ENCODE results near the gene MDP1. TPM values are rescaled to one million over a fixed set of nuclear protein-coding genes. Genes with fewer than 3 reads are reported as not detected.

MDP1 gene
- polyA plus RNA-seq, 1 experiment = 19.3 TPM

- Histone ChIP-seq H3K27me3 (ENCODE audit: control insufficient read depth, insufficient read depth, low read length) (no peaks in the 10 kb centered on the region), H3K36me3 (ENCODE audit: control insufficient read depth, insufficient read depth, low read length) (peaks cover 7% of the 10 kb centered on the region), H3K4me3 (ENCODE audit: low read depth, low read length) (peak overlapping the region; percentile 64)
- no peak for TF ChIP-seq CTCF (IDR thresholded peaks at IDR 0.05; ENCODE audit: insufficient read depth, low read depth, low read length)
- DNase-seq (ENCODE audit: low read depth) = no peak
- ChIA-PET CTCF (interaction anchor here (0.8 to 2.0 kb wide), 11 partner anchors 8 to 215 kb away, joined by 3 to 12 read pairs (median 4); partner anchors contain the start of genes DHRS1, IRF9, NOP9 and TINF2), POLR2A (no interaction called here)
These were observed 456 bp upstream of the MDP1 start for GRCh38 chr14:24216345-24216699.

GRCh38 chr14:24213866-24214662 is 1.8 kb downstream of the MDP1 start:
- Histone ChIP-seq H3K4me3 (ENCODE audit: low read depth, low read length) (peak overlapping the region; percentile 84), H3K27me3 (ENCODE audit: control insufficient read depth, insufficient read depth, low read length) (no peaks in the 10 kb centered on the region), H3K36me3 (ENCODE audit: control insufficient read depth, insufficient read depth, low read length) (peaks cover 16% of the 10 kb centered on the region)
- no peak for DNase-seq (ENCODE audit: low read depth)
- TF ChIP-seq CTCF (IDR thresholded peaks at IDR 0.05; ENCODE audit: insufficient read depth, low read depth, low read length) = no peak
- ChIA-PET POLR2A (interaction anchor here (0.6 kb wide), 1 partner anchor 9 kb away, joined by 8 read pairs; no protein-coding TSS in a partner anchor), CTCF (interaction anchor here (0.9 to 2.4 kb wide), 6 partner anchors 28 to 94 kb away, joined by 3 to 10 read pairs (median 4); partner anchors contain the start of genes CIDEB, IRF9, PSME2 and TINF2)

GRCh38 chr14:24212924-24213865 is 2.7 kb downstream of the MDP1 start, which contains the start of gene CHMP4A:
CHMP4A (minus strand) TSS chr14:24213488; CDS start chr14:24213439, 49 bp downstream.
- Histone ChIP-seq H3K27me3 (ENCODE audit: control insufficient read depth, insufficient read depth, low read length) (no peaks in the 10 kb centered on the region), H3K36me3 (ENCODE audit: control insufficient read depth, insufficient read depth, low read length) (peaks cover 17% of the 10 kb centered on the region), H3K4me3 (ENCODE audit: low read depth, low read length) (peak within 1 kb of the TSS; percentile 84)
- peak; percentile 91 for DNase-seq (ENCODE audit: low read depth)
- CTCF ChIA-PET = interaction anchor here (0.9 to 2.4 kb wide), 4 partner anchors 29 to 85 kb away, joined by 3 to 10 read pairs (median 4); partner anchors contain the start of genes IRF9, PSME2 and TINF2
- TF ChIP-seq CTCF (IDR thresholded peaks at IDR 0.05; ENCODE audit: insufficient read depth, low read depth, low read length) = peak; percentile 46
- POLR2A ChIA-PET = no interaction called here

GRCh38 chr14:24211311-24211710 is 4.6 kb downstream of the MDP1 start:
- no peak for TF ChIP-seq CTCF (IDR thresholded peaks at IDR 0.05; ENCODE audit: insufficient read depth, low read depth, low read length)
- no peak overlapping the region for H3K4me3 ChIP-seq (ENCODE audit: low read depth, low read length)
- no peaks in the 10 kb centered on the region for H3K27me3 ChIP-seq (ENCODE audit: control insufficient read depth, insufficient read depth, low read length)
- no peak for DNase-seq (ENCODE audit: low read depth)
- H3K36me3 ChIP-seq (ENCODE audit: control insufficient read depth, insufficient read depth, low read length) = peaks cover 23% of the 10 kb centered on the region
- ChIA-PET CTCF (interaction anchor here (1.8 kb wide), 1 partner anchor 86 kb away, joined by 6 read pairs; no protein-coding TSS in a partner anchor), POLR2A (no interaction called here)
